GM18870 (cell line): ENCODE measurements around the gene CAMK2N2.
"Not testable (repeated sequence)": the region's sequence is repeated elsewhere in the genome, so short reads cannot be mapped to it uniquely, and the experiment has no call there.

ENCODE experiments used
- ATAC-seq: cut with Tn5 transposase; IDR thresholded peaks from one replicate; pipeline ENCODE4 v1.9.1; 2021; ENCODE audit warnings: moderate library complexity; ENCODE audit not compliant: unreplicated experiment

The CAMK2N2 gene

GRCh38 chr3:184275381-184275701 lies 14.0 kb upstream of the CAMK2N2 start:
- no peak for ATAC-seq

- no peak for ATAC-seq
Observed at GRCh38 chr3:184272269-184272668, 10.9 kb upstream of the CAMK2N2 start.

- ATAC-seq, result not testable (repeated sequence)
Observed at GRCh38 chr3:184267249-184267648, 5.9 kb upstream of the CAMK2N2 start.

GRCh38 chr3:184262764-184263179 lies 1.4 kb upstream of the CAMK2N2 start:
- ATAC-seq, result no peak

GRCh38 chr3:184261854-184262763 lies 756 bp upstream of the CAMK2N2 start:
- no peak for ATAC-seq

- no peak for ATAC-seq
Observed at GRCh38 chr3:184260724-184261269, 556 bp downstream of the CAMK2N2 start.

- ATAC-seq, result no peak
Observed at GRCh38 chr3:184259878-184260723, 1.3 kb downstream of the CAMK2N2 start.

GRCh38 chr3:184259396-184259877 lies 1.9 kb downstream of the CAMK2N2 start:
- ATAC-seq, result no peak

GRCh38 chr3:184258926-184259325 lies 2.4 kb downstream of the CAMK2N2 start:
- no peak for ATAC-seq

- no peak for ATAC-seq
Observed at GRCh38 chr3:184257083-184257915, 4.1 kb downstream of the CAMK2N2 start.

- ATAC-seq, result no peak
Observed at GRCh38 chr3:184255291-184256039, 5.9 kb downstream of the CAMK2N2 start.

- peak; percentile 70 for ATAC-seq
Observed at GRCh38 chr3:184250167-184250828, 11.1 kb downstream of the CAMK2N2 start.

- ATAC-seq, result peak; percentile 79
Observed at GRCh38 chr3:184249412-184250166, 11.8 kb downstream of the CAMK2N2 start, which contains the start of gene EEF1AKMT4. Gene EEF1AKMT4, plus strand, starts transcription at chr3:184249672. Its CDS starts 23 bp downstream, at chr3:184249695.

GRCh38 chr3:184248454-184249411 lies 12.6 kb downstream of the CAMK2N2 start, which contains the start of gene ALG3:
Gene ALG3, minus strand, starts transcription at chr3:184248962. Its CDS starts 22 bp downstream, at chr3:184248940.
- peak; percentile 36 for ATAC-seq

- ATAC-seq, result no peak
Observed at GRCh38 chr3:184242297-184242685, 19.1 kb downstream of the CAMK2N2 start.

GRCh38 chr3:184241447-184242296 lies 19.7 kb downstream of the CAMK2N2 start:
- no peak for ATAC-seq
